Endothelial cell of umbilical vein (primary cell): ENCODE measurements around the gene IL21. TPM values are rescaled to one million over a fixed set of nuclear protein-coding genes. Genes with fewer than 3 reads are reported as not detected.

ENCODE experiments used
- BruUV-seq: library from RNA; stranded (reverse); fragments of 400-500 nt; replicated peaks from 2 replicates; lab custom pipeline; 2021; lab: Mats Ljungman, UMichigan
- CTCF ChIA-PET: fragments of 300-600, 350-600 bp; sonication (Branson Sonifier 250); formaldehyde crosslinking; loops from one replicate; lab custom pipeline; 2021; ENCODE audit warnings: antibody characterized with exemption, inconsistent platforms; lab: Charles Lee
- POLR2A ChIA-PET: fragments of 300-600, 350-600 bp; sonication (Branson Sonifier 250); formaldehyde crosslinking; loops from one replicate; lab custom pipeline; 2021; ENCODE audit warnings: antibody characterized with exemption, inconsistent platforms; lab: Charles Lee
- DNase-seq: peaks from one replicate; pipeline ENCODE4 v3.0.0-alpha.2; 2011; ENCODE audit warnings: low read depth, low spot score
- FAIRE-seq: peaks from 2 replicates; lab custom pipeline; 2011; peaks lifted over from hg19 to GRCh38; lab: Jason Lieb, UNC
- H2AFZ ChIP-seq: 2 replicates; pipeline ENCODE4 v1.6.0; 2012; ENCODE audit warnings: low read depth, low read length, control low read depth, inconsistent platforms
- H3K27ac ChIP-seq: 2 replicates; pipeline ENCODE4 v1.5.1; 2011; ENCODE audit warnings: low read depth, mild to moderate bottlenecking, control low read depth, low read length, moderate library complexity; ENCODE audit not compliant: insufficient read depth
- H3K27me3 ChIP-seq, 2 experiments: 2 replicates each; pipeline versions ENCODE4 v1.6.0 to v1.6.1; 2011; ENCODE audit warnings: low read length in 2 of 2, mixed read lengths in 1 of 2; ENCODE audit not compliant: control insufficient read depth in 2 of 2, insufficient read depth in 2 of 2
- H3K36me3 ChIP-seq, 2 experiments: 2 replicates in 1 of 2; 3 replicates in 1 of 2; pipeline ENCODE4 v1.5.1; 2011; ENCODE audit warnings: low read length in 2 of 2, mild to moderate bottlenecking in 1 of 2, moderate library complexity in 1 of 2; ENCODE audit not compliant: control insufficient read depth in 2 of 2, insufficient read depth in 2 of 2; ENCODE audit errors: extremely low read depth in 1 of 2
- H3K4me1 ChIP-seq: 3 replicates; pipeline ENCODE4 v1.5.1; 2011; ENCODE audit warnings: mild to moderate bottlenecking, low read length; ENCODE audit not compliant: control insufficient read depth, insufficient read depth; ENCODE audit errors: extremely low read depth
- H3K4me2 ChIP-seq: 2 replicates; pipeline ENCODE4 v1.6.1; 2011; ENCODE audit warnings: low read length, control low read depth, mixed read lengths; ENCODE audit not compliant: insufficient read depth
- H3K4me3 ChIP-seq, 3 experiments: fragments of 200-600 bp in 1 of 3; sonication (generic), shearing (Covaris generic) in 1 of 3; replicated peaks in 1 of 3; 2 replicates each; pipeline ENCODE4 v1.5.1; 2011 to 2016; ENCODE audit warnings: control low read depth in 3 of 3, low read length in 3 of 3, mild to moderate bottlenecking in 2 of 3, inconsistent platforms in 1 of 3, low read depth in 1 of 3, moderate library complexity in 1 of 3; ENCODE audit not compliant: insufficient read depth in 1 of 3
- H3K79me2 ChIP-seq: 2 replicates; pipeline ENCODE4 v1.6.0; 2012; ENCODE audit warnings: low read length, inconsistent platforms; ENCODE audit not compliant: control insufficient read depth, insufficient read depth
- H3K9ac ChIP-seq: replicated peaks from 2 replicates; pipeline ENCODE3; 2011; ENCODE audit warnings: low read length, control low read depth; ENCODE audit not compliant: insufficient read depth; ENCODE audit errors: extremely low read depth
- H3K9me1 ChIP-seq: replicated peaks from 3 replicates; pipeline ENCODE4 v1.6.0; 2011; ENCODE audit warnings: mild to moderate bottlenecking, low read length; ENCODE audit not compliant: control insufficient read depth, insufficient read depth; ENCODE audit errors: extremely low read depth
- H3K9me3 ChIP-seq: replicated peaks from 2 replicates; pipeline ENCODE4 v1.5.1; 2012; ENCODE audit warnings: low read length, inconsistent platforms; ENCODE audit not compliant: control insufficient read depth, insufficient read depth
- H4K20me1 ChIP-seq: replicated peaks from 2 replicates; pipeline ENCODE3; 2011; ENCODE audit warnings: mild to moderate bottlenecking, low read length; ENCODE audit not compliant: control insufficient read depth, insufficient read depth; ENCODE audit errors: extremely low read depth
- CTCF ChIP-seq, 2 donors: IDR thresholded peaks; 1 replicate in 1 of 2; 2 replicates in 1 of 2; pipeline ENCODE4 v1.5.1; 2011; ENCODE audit warnings: low read length in 2 of 2, mild to moderate bottlenecking in 2 of 2, moderate library complexity in 2 of 2, control low read depth in 1 of 2, inconsistent platforms in 1 of 2, low read depth in 1 of 2; ENCODE audit not compliant: insufficient read depth in 1 of 2; ENCODE audit errors: extremely low read depth in 1 of 2
- EZH2 ChIP-seq: IDR thresholded peaks from 2 replicates; pipeline ENCODE4 v1.6.1; 2012; ENCODE audit warnings: borderline replicate concordance, low read depth, mild to moderate bottlenecking, moderate library complexity, low read length, inconsistent platforms; ENCODE audit not compliant: severe bottlenecking
- FOS ChIP-seq: IDR thresholded peaks from 2 replicates; pipeline ENCODE4 v1.6.1; 2011; ENCODE audit warnings: mild to moderate bottlenecking, low read length, moderate library complexity, borderline replicate concordance; ENCODE audit not compliant: insufficient read depth
- GATA2 ChIP-seq: IDR thresholded peaks from 2 replicates; pipeline ENCODE4 v1.7.0; 2011; ENCODE audit warnings: low read depth, mild to moderate bottlenecking, moderate library complexity, mixed read lengths, low read length; ENCODE audit not compliant: insufficient read length, insufficient read depth
- JUN ChIP-seq: IDR thresholded peaks from 2 replicates; pipeline ENCODE4 v1.6.1; 2011; ENCODE audit warnings: borderline replicate concordance, low read depth; ENCODE audit not compliant: insufficient read length, insufficient read depth
- MYC ChIP-seq: IDR thresholded peaks from one replicate; pipeline ENCODE4 v1.6.1; 2011; ENCODE audit warnings: mild to moderate bottlenecking, low read depth, low read length
- POLR2A ChIP-seq: IDR thresholded peaks from 2 replicates; pipeline ENCODE4 v1.6.1; 2012; ENCODE audit warnings: low read depth, mild to moderate bottlenecking, control low read depth, low read length
- POLR2AphosphoS5 ChIP-seq: IDR thresholded peaks from 2 replicates; pipeline ENCODE4 v1.6.1; 2012; ENCODE audit warnings: low read depth, mild to moderate bottlenecking, control low read depth, low read length, moderate library complexity; ENCODE audit not compliant: insufficient read depth
- dilution Hi-C: fragments of 300-500 bp; cut with MboI; formaldehyde crosslinking; loops from one replicate; pipeline ENCODE4 v1.15.0; 2019; ENCODE audit warnings: low sequenced_read_pairs; ENCODE audit not compliant: extremely low pct_ligation_motif_present
- intact Hi-C: fragments of 100-400 bp; cut with micrococcal nuclease; formaldehyde crosslinking; loops from one replicate; pipeline ENCODE4 v1.10.0; 2022
- polyA plus RNA-seq, 4 experiments: library from polyadenylated mRNA; depleted of rRNA in 3 of 4; stranded (reverse) in 3 of 4; unstranded in 1 of 4; fragments of >200 nt; gene quantifications; 2 replicates each; pipeline versions ENCODE4 v1.2.1 to v1.2.3, GENCODE V29; 2011 to 2012; ENCODE audit warnings: missing spikeins in 1 of 4
- total RNA-seq: library from RNA; stranded (reverse); gene quantifications from 2 replicates; pipeline ENCODE4 v1.2.3, GENCODE V29; 2021
- TF ChIP-seq, protein P1 (sequence below): IDR thresholded peaks from 2 replicates; pipeline ENCODE4 v1.6.1; 2011; ENCODE audit not compliant: insufficient read depth, insufficient read length

The IL21 gene
- total and polyA plus RNA-seq, 2 donors (not counting 3 experiments of a cell fraction or from before 2014, with no cell fraction given): not detected

DNA sequence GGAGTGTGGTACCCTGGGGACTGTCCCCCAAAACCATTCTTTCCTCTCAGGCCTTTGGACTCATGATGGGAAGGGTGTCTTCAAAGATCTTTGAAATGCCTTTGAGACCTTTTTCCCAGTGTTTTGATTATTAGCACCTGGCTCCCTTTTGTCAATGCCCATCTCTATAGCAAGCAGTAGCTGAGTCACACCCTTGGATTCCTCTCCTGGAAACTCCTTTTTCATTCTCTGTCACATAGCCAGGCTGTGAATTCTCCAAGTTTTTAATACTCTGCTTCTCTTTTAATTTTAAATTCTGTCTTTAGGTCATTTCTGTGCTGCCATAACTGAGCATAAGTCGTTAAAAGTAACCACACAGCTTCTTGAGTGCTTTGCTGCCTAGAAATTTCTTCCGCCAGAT lies 29.7 kb downstream of the IL21 start:
- dilution Hi-C loops: no loop called here
- H3K4me3 ChIP-seq: no peak overlapping the region
- CTCF ChIA-PET: no interaction called here
- no peaks in the 10 kb centered on the region for H3K79me2 ChIP-seq
- peaks cover 8 to 16% of the 10 kb centered on the region in 2 experiments for H3K27me3 ChIP-seq
- H3K36me3 ChIP-seq: no peaks in the 10 kb centered on the region
- no peak for TF ChIP-seq FOS
- no peak for TF ChIP-seq CTCF (IDR thresholded peaks at IDR 0.05; ENCODE audit: extremely low read depth in 1 of 2, insufficient read depth in 1 of 2, low read depth in 1 of 2, low read length in 2 of 2)
- TF ChIP-seq POLR2A: no peak
- no peak for TF ChIP-seq MYC
- no peak for TF ChIP-seq EZH2
- no peak for TF ChIP-seq JUN
- no peak for TF ChIP-seq GATA2
- TF ChIP-seq, protein P1, sequence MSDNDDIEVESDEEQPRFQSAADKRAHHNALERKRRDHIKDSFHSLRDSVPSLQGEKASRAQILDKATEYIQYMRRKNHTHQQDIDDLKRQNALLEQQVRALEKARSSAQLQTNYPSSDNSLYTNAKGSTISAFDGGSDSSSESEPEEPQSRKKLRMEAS: no peak
- no peak for TF ChIP-seq POLR2AphosphoS5
- intact Hi-C loops: no loop called here
- H3K9me3 ChIP-seq: no peaks in the 10 kb centered on the region
- no peak overlapping the region for H3K27ac ChIP-seq
- DNase-seq (no peak), FAIRE-seq (no peak)
- H3K9ac ChIP-seq: no peak overlapping the region
- H3K9me1 ChIP-seq: no peaks in the 10 kb centered on the region
- BruUV-seq: no TSS peak
- H2AFZ ChIP-seq: no peak overlapping the region
- POLR2A ChIA-PET: no interaction called here
- no peaks in the 10 kb centered on the region for H4K20me1 ChIP-seq
- H3K4me2 ChIP-seq: no peak overlapping the region
- H3K4me1 ChIP-seq: no peaks in the 10 kb centered on the region
